Endothelial cell (in vitro differentiated cells): Measurements from ENCODE around the gene PCED1B. TPM values are rescaled to one million over a fixed set of nuclear protein-coding genes. Genes with fewer than 3 reads are reported as not detected.

Experiments
- DNase-seq: peaks from one replicate; pipeline ENCODE4 v3.0.0; 2021; ENCODE audit warnings: low spot score
- H3K27ac Mint-ChIP-seq: one replicate; pipeline ENCODE4 v1.8.0; 2021; ENCODE audit warnings: mixed read lengths, inconsistent platforms; ENCODE audit not compliant: unreplicated experiment
- H3K27me3 Mint-ChIP-seq: one replicate; pipeline ENCODE4 v1.8.0; 2021; ENCODE audit warnings: mild to moderate bottlenecking, moderate library complexity, mixed read lengths, inconsistent platforms; ENCODE audit not compliant: unreplicated experiment
- H3K36me3 Mint-ChIP-seq: one replicate; pipeline ENCODE4 v1.8.0; 2021; ENCODE audit warnings: mild to moderate bottlenecking, low read depth, mixed read lengths, inconsistent platforms; ENCODE audit not compliant: unreplicated experiment
- H3K4me1 Mint-ChIP-seq: one replicate; pipeline ENCODE4 v1.8.0; 2021; ENCODE audit warnings: mild to moderate bottlenecking, mixed read lengths, inconsistent platforms; ENCODE audit not compliant: unreplicated experiment
- H3K4me3 Mint-ChIP-seq: one replicate; pipeline ENCODE4 v1.8.0; 2021; ENCODE audit warnings: mild to moderate bottlenecking, mixed read lengths, inconsistent platforms; ENCODE audit not compliant: unreplicated experiment
- H3K9me3 Mint-ChIP-seq: one replicate; pipeline ENCODE4 v1.8.0; 2021; ENCODE audit warnings: mixed read lengths, inconsistent platforms; ENCODE audit not compliant: unreplicated experiment
- CTCF ChIP-seq: fragments of 200-600 bp; sonication (generic); IDR thresholded peaks from one replicate; pipeline ENCODE4 v1.5.0; 2021; ENCODE audit warnings: antibody characterized with exemption; ENCODE audit not compliant: unreplicated experiment
- total RNA-seq: library from RNA; stranded (reverse); fragmentation: NEBNext Ultra II Directional; extraction: Animal tissue kit (Norgen Biotek cat#: 25700); gene quantifications from one replicate; pipeline ENCODE4 v1.2.1, GENCODE V29; 2021; ENCODE audit not compliant: unreplicated experiment

The PCED1B gene
- total RNA-seq, 1 donor from 2014 or later = 9.7 TPM

- no peak for DNase-seq
- H3K27me3 Mint-ChIP-seq = peaks cover 2% of the 10 kb centered on the region
- no peaks in the 10 kb centered on the region for H3K9me3 Mint-ChIP-seq
- no peak for TF ChIP-seq CTCF
- H3K4me3 Mint-ChIP-seq = no peak overlapping the region
- peaks cover 4% of the 10 kb centered on the region for H3K36me3 Mint-ChIP-seq
- H3K27ac Mint-ChIP-seq = no peak overlapping the region
- peaks cover 5% of the 10 kb centered on the region for H3K4me1 Mint-ChIP-seq
Observed at GRCh38 chr12:47159348-47159747, 79.9 kb downstream of the PCED1B start.

- no peak for TF ChIP-seq CTCF
- H3K36me3 Mint-ChIP-seq = peaks cover 4% of the 10 kb centered on the region
Observed at GRCh38 chr12:47160316-47161244, 81.2 kb downstream of the PCED1B start.

GRCh38 chr12:47164116-47164515, 84.7 kb downstream of the PCED1B start:
- no peak for TF ChIP-seq CTCF
- Mint-ChIP-seq H3K27me3 (no peaks in the 10 kb centered on the region), H3K36me3 (no peaks in the 10 kb centered on the region), H3K4me3 (no peak overlapping the region), H3K27ac (no peak overlapping the region), H3K4me1 (peaks cover 2% of the 10 kb centered on the region), H3K9me3 (no peaks in the 10 kb centered on the region)
- no peak for DNase-seq

More at GRCh38 chr12:47160316-47161244, 81.2 kb downstream of the PCED1B start:
- H3K27ac Mint-ChIP-seq = no peak overlapping the region
- DNase-seq = no peak
- peaks cover 5% of the 10 kb centered on the region for H3K4me1 Mint-ChIP-seq
- no peak overlapping the region for H3K4me3 Mint-ChIP-seq
- H3K9me3 Mint-ChIP-seq = no peaks in the 10 kb centered on the region
- H3K27me3 Mint-ChIP-seq = peaks cover 2% of the 10 kb centered on the region

GRCh38 chr12:47164724-47165439, 85.5 kb downstream of the PCED1B start:
- Mint-ChIP-seq H3K36me3 (no peaks in the 10 kb centered on the region), H3K4me3 (no peak overlapping the region), H3K4me1 (peaks cover 2% of the 10 kb centered on the region), H3K27me3 (no peaks in the 10 kb centered on the region), H3K27ac (no peak overlapping the region), H3K9me3 (no peaks in the 10 kb centered on the region)
- DNase-seq = no peak
- no peak for TF ChIP-seq CTCF
